RWPE1 (cell line): ENCODE results near the gene C15orf61.

Experiments used
- CTCF ChIA-PET: fragments of 350-600 bp; sonication (Branson Sonifier 250); formaldehyde crosslinking; extraction: SDS; loops from one replicate; lab custom pipeline; 2021; lab: Yijun Ruan, JAX
- POLR2A ChIA-PET: fragments of 400-600 bp; formaldehyde crosslinking; extraction: SDS; loops from one replicate; lab custom pipeline; 2020; ENCODE audit warnings: antibody characterized with exemption; ENCODE audit not compliant: low non-redundant PET; lab: Yijun Ruan, JAX
- DNase-seq: peaks from one replicate; pipeline ENCODE4 v3.0.0; 2012; ENCODE audit warnings: low spot score
- H3K27ac ChIP-seq: fragments of 450-650 bp; 2 replicates; pipeline ENCODE4 v1.5.1; 2017
- TF ChIP-seq, protein P1 (sequence below): fragments of 450-650 bp; conservative IDR thresholded peaks from 2 replicates; pipeline ENCODE4 v1.5.1; 2017; ENCODE audit warnings: low read depth, mild to moderate bottlenecking

The C15orf61 gene

DNA sequence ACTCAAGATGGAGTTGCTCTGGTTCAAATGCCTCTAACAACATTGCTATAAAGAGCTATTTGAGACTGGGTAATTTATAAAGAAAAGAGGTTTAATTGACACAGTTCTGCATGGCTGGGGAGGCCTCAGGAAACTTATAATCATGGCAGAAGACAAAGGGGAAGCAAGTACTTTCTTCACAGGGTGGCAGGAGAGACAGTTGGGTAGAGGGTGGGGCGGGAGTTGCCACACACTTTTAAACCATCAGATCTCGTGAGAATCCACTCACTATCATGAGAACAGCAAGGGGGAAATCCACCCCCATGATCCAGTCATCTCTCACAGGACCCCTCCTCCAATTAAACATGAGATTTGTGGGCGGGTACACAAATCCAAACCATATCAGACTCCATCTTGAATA, 52.3 kb downstream of the C15orf61 start:
- no peak for DNase-seq
- ChIA-PET POLR2A (no interaction called here), CTCF (interaction anchor here (0.7 kb wide), 1 partner anchor 423 kb away, joined by 3 read pairs; no protein-coding TSS in a partner anchor)
- H3K27ac ChIP-seq: no peak overlapping the region
- TF ChIP-seq, protein P1, sequence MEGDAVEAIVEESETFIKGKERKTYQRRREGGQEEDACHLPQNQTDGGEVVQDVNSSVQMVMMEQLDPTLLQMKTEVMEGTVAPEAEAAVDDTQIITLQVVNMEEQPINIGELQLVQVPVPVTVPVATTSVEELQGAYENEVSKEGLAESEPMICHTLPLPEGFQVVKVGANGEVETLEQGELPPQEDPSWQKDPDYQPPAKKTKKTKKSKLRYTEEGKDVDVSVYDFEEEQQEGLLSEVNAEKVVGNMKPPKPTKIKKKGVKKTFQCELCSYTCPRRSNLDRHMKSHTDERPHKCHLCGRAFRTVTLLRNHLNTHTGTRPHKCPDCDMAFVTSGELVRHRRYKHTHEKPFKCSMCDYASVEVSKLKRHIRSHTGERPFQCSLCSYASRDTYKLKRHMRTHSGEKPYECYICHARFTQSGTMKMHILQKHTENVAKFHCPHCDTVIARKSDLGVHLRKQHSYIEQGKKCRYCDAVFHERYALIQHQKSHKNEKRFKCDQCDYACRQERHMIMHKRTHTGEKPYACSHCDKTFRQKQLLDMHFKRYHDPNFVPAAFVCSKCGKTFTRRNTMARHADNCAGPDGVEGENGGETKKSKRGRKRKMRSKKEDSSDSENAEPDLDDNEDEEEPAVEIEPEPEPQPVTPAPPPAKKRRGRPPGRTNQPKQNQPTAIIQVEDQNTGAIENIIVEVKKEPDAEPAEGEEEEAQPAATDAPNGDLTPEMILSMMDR: no peak

DNA sequence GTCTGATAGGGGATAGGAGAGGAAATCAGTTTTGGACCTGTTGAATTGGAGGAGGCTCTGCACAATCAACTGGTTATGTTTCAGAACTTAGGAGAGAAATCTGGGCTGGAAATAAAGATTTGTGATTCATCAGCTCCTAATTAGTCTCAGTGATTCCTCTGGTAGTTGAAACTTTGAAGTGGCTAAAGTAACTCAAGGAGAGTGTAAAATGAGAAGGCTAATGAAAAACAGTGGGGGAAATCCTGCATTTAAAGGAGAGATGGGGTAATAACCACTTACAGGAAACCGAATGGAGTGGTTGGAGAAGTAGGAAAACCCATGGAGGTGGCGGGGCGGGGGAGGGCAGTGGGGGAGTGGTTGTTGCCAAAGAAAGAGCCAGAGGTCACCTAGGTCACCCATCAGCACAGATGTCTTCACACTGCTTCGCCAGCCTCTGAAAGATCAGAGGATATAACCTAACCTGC, 54.1 kb downstream of the C15orf61 start:
- H3K27ac ChIP-seq: no peak overlapping the region
- ChIA-PET CTCF (no interaction called here), POLR2A (no interaction called here)
- TF ChIP-seq, protein P1: no peak
- DNase-seq: no peak

DNA sequence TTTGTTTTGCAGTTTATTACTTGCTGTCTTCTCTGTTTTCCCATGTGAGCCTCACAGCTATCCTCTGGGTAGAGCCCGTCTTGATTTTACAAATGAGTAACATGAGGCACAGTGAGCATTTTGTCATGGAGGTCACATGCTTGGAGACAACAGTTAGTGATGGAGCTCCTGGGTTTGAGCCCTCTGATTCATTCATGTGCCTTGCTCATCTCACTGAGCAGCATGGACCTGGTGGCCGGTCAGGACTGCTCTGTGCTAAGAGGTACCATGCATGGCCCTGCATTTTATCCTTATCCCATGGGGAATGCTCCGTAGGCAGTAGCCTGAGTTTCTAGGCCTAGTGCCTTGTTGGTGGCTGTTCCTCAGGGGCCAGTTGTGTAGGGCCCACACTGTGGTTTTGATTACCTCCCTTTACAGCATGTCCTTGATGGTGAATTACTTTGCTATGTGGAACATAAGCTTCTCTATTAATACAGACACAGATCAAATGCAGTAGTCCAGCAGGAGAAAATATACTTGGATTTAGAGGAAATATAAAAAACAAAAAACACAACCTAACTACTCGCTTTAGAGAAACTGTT, 57.2 kb downstream of the C15orf61 start:
- H3K27ac ChIP-seq: no peak overlapping the region
- DNase-seq: no peak
- CTCF ChIA-PET: no interaction called here
- TF ChIP-seq, protein P1: no peak
- POLR2A ChIA-PET: no interaction called here

DNA sequence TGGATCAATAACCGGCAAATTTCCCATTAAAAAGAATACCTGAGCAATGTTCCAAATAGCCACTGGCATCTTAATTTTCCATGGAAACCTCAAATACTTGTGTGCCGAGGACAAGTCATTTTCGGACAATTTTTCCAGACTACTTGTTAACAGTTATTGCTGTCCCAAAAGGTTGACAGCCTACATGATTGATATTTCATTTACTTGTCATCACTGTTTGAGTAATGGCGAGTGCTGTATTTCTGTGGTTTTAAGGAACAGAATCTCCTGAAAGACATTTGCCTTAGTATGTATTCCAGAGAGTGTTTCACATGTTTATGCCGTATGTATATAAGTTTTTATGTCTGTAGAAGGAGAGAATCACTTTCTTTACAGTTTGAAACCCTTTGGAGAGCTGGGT, 58.2 kb downstream of the C15orf61 start:
- ChIA-PET CTCF (no interaction called here), POLR2A (no interaction called here)
- H3K27ac ChIP-seq: no peak overlapping the region
- no peak for DNase-seq
- TF ChIP-seq, protein P1: no peak
